ENCODE measurements around the gene MRPS23. TPM values are rescaled to one million over a fixed set of nuclear protein-coding genes. Genes with fewer than 3 reads are reported as not detected.

The MRPS23 gene
- total RNA-seq = 10 to 100 TPM; 33.4 to 72.9 (median 47.4) TPM

GRCh38 chr17:57849874-57850754 is at the start of gene MRPS23:
Gene MRPS23, minus strand, starts transcription at chr17:57850044. Its CDS starts 34 bp downstream, at chr17:57850010.
- in situ Hi-C loops (cut with MboI; ENCODE audit: low pct_unique_long_range_greater_than_20kb in 2 of 9, low sequenced_read_pairs in 9 of 9, unreplicated experiment in 9 of 9) = loop anchor here in 8 of 9 experiments (5.0 to 25.0 kb wide), 7 partner anchors 137 to 738 kb away; partner anchors contain the start of gene VEZF1 (in 1 of the 8)
- 0 to 2% (median 0%) methylated on average over 2 to 38 of the region's 57 CpGs; no CpG with 5 or more reads in 1 of the 10 experiments for WGBS, 10 experiments
- peak; percentile 90 to 95 (median 93) for ATAC-seq (replicated peaks in 6 of 8)
- H3K27ac ChIP-seq = peak within 1 kb of the TSS; percentile 61 to 84
- H3K4me3 ChIP-seq = peak within 1 kb of the TSS; percentile 68 to 79 (median 73)
- peaks cover 10% of the 10 kb centered on the region in 2 donors for H3K4me1 ChIP-seq (replicated peaks in 1 of 2)

- Histone ChIP-seq H3K4me3 (no peak overlapping the region), H3K4me1 (replicated peaks in 1 of 2) (peaks cover 31 to 61% of the 10 kb centered on the region in 2 donors), H3K27ac (peak overlapping the region; percentile 22 to 78)
- peak in 7 of 8 experiments; percentile 6 to 44 (median 27) for ATAC-seq (replicated peaks in 6 of 8)
- 0 to 45% (median 40%) methylated on average over 1 to 4 of the region's 8 CpGs; no CpG with 5 or more reads in 7 of the 10 experiments for WGBS, 10 experiments
- in situ Hi-C loops (cut with MboI; ENCODE audit: low pct_unique_long_range_greater_than_20kb in 2 of 9, low sequenced_read_pairs in 9 of 9, unreplicated experiment in 9 of 9) = loop anchor here in 1 of 9 experiments (25.0 kb wide), 1 partner anchor 88 kb away; the partner anchor contains the start of gene VEZF1
Observed at GRCh38 chr17:57899391-57899790, 49.5 kb upstream of the MRPS23 start.

- peak; percentile 82 to 96 (median 90) for ATAC-seq (replicated peaks in 6 of 8)
- Histone ChIP-seq H3K4me1 (replicated peaks in 1 of 2) (peaks cover 31 to 60% of the 10 kb centered on the region in 2 donors), H3K4me3 (no peak overlapping the region), H3K27ac (peak overlapping the region; percentile 70 to 78)
- WGBS, 10 experiments = 20 to 80% (median 30%) methylated on average over 1 to 2 of the region's 9 CpGs; no CpG with 5 or more reads in 7 of the 10 experiments
- in situ Hi-C loops (cut with MboI; ENCODE audit: low pct_unique_long_range_greater_than_20kb in 2 of 9, low sequenced_read_pairs in 9 of 9, unreplicated experiment in 9 of 9) = loop anchor here in 1 of 9 experiments (25.0 kb wide), 1 partner anchor 89 kb away; the partner anchor contains the start of gene VEZF1
Observed at GRCh38 chr17:57898487-57899311, 48.9 kb upstream of the MRPS23 start.

GRCh38 chr17:57895382-57896060 is 45.7 kb upstream of the MRPS23 start:
- in situ Hi-C loops (cut with MboI; ENCODE audit: low pct_unique_long_range_greater_than_20kb in 2 of 9, low sequenced_read_pairs in 9 of 9, unreplicated experiment in 9 of 9) = loop anchor here in 1 of 9 experiments (25.0 kb wide), 1 partner anchor 92 kb away; the partner anchor contains the start of gene VEZF1
- Histone ChIP-seq H3K27ac (peak overlapping the region in 1 of 2 donors; percentile 16), H3K4me1 (replicated peaks in 1 of 2) (peaks cover 36 to 60% of the 10 kb centered on the region in 2 donors), H3K4me3 (no peak overlapping the region)
- 40 to 100% (median 93%) methylated on average over 1 to 5 of the region's 8 CpGs; no CpG with 5 or more reads in 4 of the 10 experiments for WGBS, 10 experiments
- ATAC-seq (replicated peaks in 6 of 8) = no peak

- 100% methylated on average over 1 of the region's 1 CpG; no CpG with 5 or more reads in 2 of the 10 experiments for WGBS, 10 experiments
- H3K4me3 ChIP-seq = no peak overlapping the region
- no peak for ATAC-seq (replicated peaks in 6 of 8)
- in situ Hi-C loops (cut with MboI; ENCODE audit: low pct_unique_long_range_greater_than_20kb in 2 of 9, low sequenced_read_pairs in 9 of 9, unreplicated experiment in 9 of 9) = loop anchor here in 1 of 9 experiments (25.0 kb wide), 1 partner anchor 92 kb away; the partner anchor contains the start of gene VEZF1
- peaks cover 35 to 56% of the 10 kb centered on the region in 2 donors for H3K4me1 ChIP-seq (replicated peaks in 1 of 2)
- no peak overlapping the region for H3K27ac ChIP-seq
Observed at GRCh38 chr17:57894848-57895247, 45.0 kb upstream of the MRPS23 start.

GRCh38 chr17:57892820-57893595 is 43.2 kb upstream of the MRPS23 start:
- H3K4me1 ChIP-seq (replicated peaks in 1 of 2) = peaks cover 31 to 55% of the 10 kb centered on the region in 2 donors

GRCh38 chr17:57892146-57892819 is 42.4 kb upstream of the MRPS23 start:
- WGBS, 10 experiments = 0 to 100% (median 50%) methylated on average over 1 to 3 of the region's 6 CpGs; no CpG with 5 or more reads in 3 of the 10 experiments
- peak; percentile 27 to 88 (median 37) for ATAC-seq (replicated peaks in 6 of 8)
- Histone ChIP-seq H3K4me1 (replicated peaks in 1 of 2) (peaks cover 31 to 51% of the 10 kb centered on the region in 2 donors), H3K4me3 (no peak overlapping the region), H3K27ac (peak overlapping the region; percentile 93)
- in situ Hi-C loops (cut with MboI; ENCODE audit: low pct_unique_long_range_greater_than_20kb in 2 of 9, low sequenced_read_pairs in 9 of 9, unreplicated experiment in 9 of 9) = loop anchor here in 1 of 9 experiments (25.0 kb wide), 1 partner anchor 95 kb away; the partner anchor contains the start of gene VEZF1

More at GRCh38 chr17:57892820-57893595, 43.2 kb upstream of the MRPS23 start:
- peak; percentile 75 to 92 (median 90) for ATAC-seq (replicated peaks in 6 of 8)
- WGBS, 10 experiments = 6 to 20% (median 9%) methylated on average over 1 to 8 of the region's 16 CpGs; no CpG with 5 or more reads in 4 of the 10 experiments
- in situ Hi-C loops (cut with MboI; ENCODE audit: low pct_unique_long_range_greater_than_20kb in 2 of 9, low sequenced_read_pairs in 9 of 9, unreplicated experiment in 9 of 9) = loop anchor here in 1 of 9 experiments (25.0 kb wide), 1 partner anchor 94 kb away; the partner anchor contains the start of gene VEZF1
- Histone ChIP-seq H3K27ac (peak overlapping the region; percentile 93), H3K4me3 (peak overlapping the region in 3 of 5 donors; percentile 6 to 22 (median 14))

- Histone ChIP-seq H3K4me3 (no peak overlapping the region), H3K27ac (no peak overlapping the region), H3K4me1 (replicated peaks in 1 of 2) (peaks cover 31 to 51% of the 10 kb centered on the region in 2 donors)
- in situ Hi-C loops (cut with MboI; ENCODE audit: low pct_unique_long_range_greater_than_20kb in 2 of 9, low sequenced_read_pairs in 9 of 9, unreplicated experiment in 9 of 9) = loop anchor here in 1 of 9 experiments (25.0 kb wide), 1 partner anchor 96 kb away; the partner anchor contains the start of gene VEZF1
- ATAC-seq (replicated peaks in 6 of 8) = no peak
- WGBS, 10 experiments = 33 to 100% (median 78%) methylated on average over 1 to 4 of the region's 4 CpGs; no CpG with 5 or more reads in 6 of the 10 experiments
Observed at GRCh38 chr17:57890857-57891232, 41.0 kb upstream of the MRPS23 start.

GRCh38 chr17:57889892-57890856 is 40.3 kb upstream of the MRPS23 start:
- peak in 1 of 8 experiments; percentile 8 for ATAC-seq (replicated peaks in 6 of 8)
- WGBS, 10 experiments = 43 to 100% (median 82%) methylated on average over 2 to 9 of the region's 11 CpGs; no CpG with 5 or more reads in 3 of the 10 experiments
- H3K4me1 ChIP-seq (replicated peaks in 1 of 2) = peaks cover 31 to 44% of the 10 kb centered on the region in 2 donors
- H3K27ac ChIP-seq = no peak overlapping the region
- in situ Hi-C loops (cut with MboI; ENCODE audit: low pct_unique_long_range_greater_than_20kb in 2 of 9, low sequenced_read_pairs in 9 of 9, unreplicated experiment in 9 of 9) = loop anchor here in 1 of 9 experiments (25.0 kb wide), 1 partner anchor 97 kb away; the partner anchor contains the start of gene VEZF1
- H3K4me3 ChIP-seq = no peak overlapping the region

- H3K4me1 ChIP-seq (replicated peaks in 1 of 2) = peaks cover 31 to 41% of the 10 kb centered on the region in 2 donors
- no peak overlapping the region for H3K4me3 ChIP-seq
- in situ Hi-C loops (cut with MboI; ENCODE audit: low pct_unique_long_range_greater_than_20kb in 2 of 9, low sequenced_read_pairs in 9 of 9, unreplicated experiment in 9 of 9) = loop anchor here in 1 of 9 experiments (25.0 kb wide), 1 partner anchor 98 kb away; the partner anchor contains the start of gene VEZF1
- ATAC-seq (replicated peaks in 6 of 8) = no peak
- H3K27ac ChIP-seq = peak overlapping the region in 1 of 2 donors; percentile 29
- WGBS, 10 experiments = 76 to 100% (median 92%) methylated on average over 1 to 2 of the region's 2 CpGs; no CpG with 5 or more reads in 5 of the 10 experiments
Observed at GRCh38 chr17:57889252-57889651, 39.4 kb upstream of the MRPS23 start.
